ENCODE results near the gene GSTM2. TPM values are rescaled to one million over a fixed set of nuclear protein-coding genes. Genes with fewer than 3 reads are reported as not detected.

Gene GSTM2
- polyA plus RNA-seq, 10 donors: 118 to 193 (median 154) TPM

DNA sequence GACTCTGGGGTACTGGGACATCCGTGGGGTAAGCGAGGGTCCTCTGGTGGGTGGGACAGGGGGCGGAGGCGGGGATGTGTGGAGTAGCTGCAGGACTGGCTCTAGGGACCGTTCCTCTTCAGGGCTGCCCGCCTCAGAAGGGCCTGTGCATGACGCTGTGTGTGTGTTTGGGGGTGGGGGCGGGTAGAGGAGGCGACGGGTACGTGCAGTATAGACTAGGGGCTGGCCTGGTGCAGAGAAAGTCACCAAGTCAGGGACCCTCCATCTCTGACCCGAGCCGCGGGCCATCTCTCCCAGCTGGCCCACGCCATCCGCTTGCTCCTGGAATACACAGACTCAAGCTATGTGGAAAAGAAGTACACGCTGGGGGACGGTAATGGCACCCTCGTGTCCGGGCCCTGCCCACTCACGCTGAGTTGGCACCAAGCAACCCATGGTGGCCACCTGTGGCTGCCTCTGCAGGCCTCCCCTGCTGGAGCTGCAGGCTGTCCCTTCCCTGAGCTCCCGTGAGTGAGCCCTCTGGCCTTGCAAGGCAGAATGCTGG lies 44.5 kb downstream of the GSTM2 start:
- no peak for DNase-seq

DNA sequence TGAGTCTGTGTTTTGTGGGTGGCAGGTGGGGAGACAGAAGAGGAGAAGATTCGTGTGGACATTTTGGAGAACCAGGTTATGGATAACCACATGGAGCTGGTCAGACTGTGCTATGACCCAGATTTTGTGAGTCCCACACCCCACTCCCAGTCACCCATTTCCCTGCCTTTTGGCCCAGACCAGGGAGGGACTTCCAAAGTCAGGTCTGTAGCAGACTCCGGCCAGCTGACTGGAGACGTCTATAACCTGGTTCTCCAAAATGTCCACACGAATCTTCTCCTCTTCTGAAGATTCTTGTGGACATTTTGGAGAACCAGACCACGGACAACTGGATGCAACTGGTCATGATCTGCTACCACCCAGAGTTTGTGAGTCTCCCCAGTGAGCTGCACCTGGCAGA lies 45.8 kb downstream of the GSTM2 start:
- no peak for DNase-seq

DNA sequence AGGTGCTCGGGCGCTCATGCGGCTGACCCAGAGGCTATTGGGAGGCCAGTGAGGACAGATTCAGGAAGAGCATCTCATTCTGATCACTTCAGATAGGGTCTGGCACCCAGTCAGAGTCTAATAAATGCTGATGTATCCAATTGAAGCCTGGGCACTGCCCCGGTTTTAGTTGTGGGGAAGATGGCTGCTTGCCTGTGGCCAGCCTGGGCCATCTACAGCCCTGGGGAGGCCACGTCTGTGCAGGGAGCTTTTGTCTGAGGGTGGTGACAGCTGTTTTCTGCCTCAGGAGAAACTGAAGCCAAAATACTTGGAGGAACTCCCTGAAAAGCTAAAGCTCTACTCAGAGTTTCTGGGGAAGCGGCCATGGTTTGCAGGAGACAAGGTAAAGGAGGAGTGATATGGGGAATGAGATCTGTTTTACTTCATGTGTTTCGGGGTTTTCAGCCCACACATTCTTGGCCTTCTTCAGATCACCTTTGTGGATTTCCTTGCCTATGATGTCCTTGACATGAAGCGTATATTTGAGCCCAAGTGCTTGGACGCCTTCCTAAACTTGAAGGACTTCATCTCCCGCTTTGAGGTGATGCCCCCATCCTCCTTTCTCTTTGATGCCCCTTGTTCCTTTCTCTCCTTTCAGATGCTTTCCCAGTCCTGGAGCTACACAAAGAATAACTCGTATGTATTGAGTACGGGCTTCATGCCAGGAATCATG lies 47.0 kb downstream of the GSTM2 start:
- DNase-seq: no peak

DNA sequence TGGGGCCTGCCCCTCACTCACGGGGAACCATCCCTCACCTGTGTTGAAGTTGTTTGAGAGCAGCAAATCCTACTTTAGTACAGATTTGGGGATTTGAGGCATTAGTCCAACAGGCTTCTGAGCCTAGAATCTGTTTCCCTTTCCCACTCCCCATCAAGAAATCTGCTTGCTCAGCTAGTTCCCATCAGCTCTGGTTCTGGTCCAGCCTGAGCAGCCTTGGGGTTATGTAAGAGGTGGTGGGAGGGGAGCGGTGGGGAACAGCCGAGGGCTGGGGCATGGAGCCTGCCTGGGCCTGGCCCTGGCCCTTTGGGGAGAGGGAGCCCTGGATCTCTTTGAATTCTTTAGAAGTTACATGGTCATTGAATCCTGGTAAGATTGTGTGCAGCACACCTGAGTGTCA lies 48.3 kb downstream of the GSTM2 start:
- DNase-seq: no peak

DNA sequence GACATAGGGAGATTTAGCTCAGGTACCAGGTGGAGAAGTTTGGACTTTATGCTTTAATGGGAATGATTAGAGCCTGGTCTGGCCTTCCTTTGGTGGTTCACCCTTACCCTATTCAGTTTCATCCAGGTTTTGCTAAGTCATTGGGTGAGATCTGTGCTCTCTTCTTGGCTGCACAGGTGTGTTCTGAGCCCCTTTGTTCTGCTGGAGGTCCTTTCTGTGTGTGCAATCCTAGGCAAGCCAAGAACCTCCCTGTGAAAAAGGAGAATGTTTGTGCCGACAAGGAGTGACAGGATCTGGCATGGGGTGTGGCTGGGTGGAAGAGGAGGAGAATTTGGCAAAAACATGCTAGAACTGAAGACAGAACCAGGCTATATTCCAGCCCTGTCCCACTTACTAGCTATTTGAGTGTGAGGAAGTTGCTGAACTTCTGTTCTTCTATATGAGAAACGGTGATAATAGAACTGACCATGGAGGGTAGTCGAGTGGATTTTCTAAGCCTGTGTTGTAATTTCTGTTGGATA lies 48.8 kb downstream of the GSTM2 start:
- DNase-seq: no peak

DNA sequence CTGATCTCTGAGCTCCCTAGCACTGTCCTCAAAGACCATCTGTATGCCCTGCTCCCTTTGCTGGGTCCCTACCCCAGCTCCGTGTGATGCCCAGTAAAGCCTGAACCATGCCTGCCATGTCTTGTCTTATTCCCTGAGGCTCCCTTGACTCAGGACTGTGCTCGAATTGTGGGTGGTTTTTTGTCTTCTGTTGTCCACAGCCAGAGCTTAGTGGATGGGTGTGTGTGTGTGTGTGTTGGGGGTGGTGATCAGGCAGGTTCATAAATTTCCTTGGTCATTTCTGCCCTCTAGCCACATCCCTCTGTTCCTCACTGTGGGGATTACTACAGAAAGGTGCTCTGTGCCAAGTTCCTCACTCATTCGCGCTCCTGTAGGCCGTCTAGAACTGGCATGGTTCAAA lies 49.9 kb downstream of the GSTM2 start:
- DNase-seq: no peak

DNA sequence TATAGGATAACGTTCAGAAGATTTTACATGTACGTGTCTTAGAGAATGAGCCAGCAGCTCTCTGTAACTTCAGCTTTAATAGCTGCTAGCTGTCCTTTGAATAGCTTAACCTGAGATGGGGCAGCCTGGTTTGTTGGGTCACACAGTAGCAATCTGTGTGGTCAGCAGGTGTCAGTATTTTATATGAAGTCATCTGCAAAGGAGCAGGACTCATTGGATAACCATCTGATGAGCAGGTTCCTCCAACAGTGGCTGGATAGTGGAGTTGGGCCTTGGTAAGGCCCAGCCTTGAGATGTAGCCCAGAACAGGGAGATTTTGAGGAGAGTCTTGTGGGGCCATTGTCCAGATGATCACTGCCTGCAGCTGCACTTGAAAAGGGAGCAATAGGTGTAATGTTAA lies 50.6 kb downstream of the GSTM2 start:
- no peak for DNase-seq

DNA sequence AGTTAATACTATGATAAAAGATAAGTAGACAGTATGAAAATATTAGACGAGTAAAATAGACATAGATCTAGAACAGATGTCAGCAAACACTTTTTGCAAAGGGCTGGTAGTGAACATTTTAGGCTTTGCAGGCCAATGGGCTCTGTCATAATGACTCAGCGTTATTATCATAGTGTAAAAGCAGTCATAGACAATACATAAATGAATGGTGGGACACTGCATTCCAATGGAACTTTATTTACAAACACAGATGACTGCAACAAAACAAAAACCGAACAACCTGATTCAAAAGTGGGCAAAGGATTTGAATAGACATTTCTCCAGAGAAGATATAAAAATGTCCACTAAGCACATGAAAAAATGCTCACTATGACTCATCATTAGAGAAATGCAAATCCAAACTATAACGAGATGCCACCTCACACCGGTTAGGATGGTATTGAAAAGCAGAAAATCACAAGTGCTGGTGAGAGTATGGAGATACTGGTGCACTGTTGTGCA lies 51.5 kb downstream of the GSTM2 start:
- DNase-seq: no peak

DNA sequence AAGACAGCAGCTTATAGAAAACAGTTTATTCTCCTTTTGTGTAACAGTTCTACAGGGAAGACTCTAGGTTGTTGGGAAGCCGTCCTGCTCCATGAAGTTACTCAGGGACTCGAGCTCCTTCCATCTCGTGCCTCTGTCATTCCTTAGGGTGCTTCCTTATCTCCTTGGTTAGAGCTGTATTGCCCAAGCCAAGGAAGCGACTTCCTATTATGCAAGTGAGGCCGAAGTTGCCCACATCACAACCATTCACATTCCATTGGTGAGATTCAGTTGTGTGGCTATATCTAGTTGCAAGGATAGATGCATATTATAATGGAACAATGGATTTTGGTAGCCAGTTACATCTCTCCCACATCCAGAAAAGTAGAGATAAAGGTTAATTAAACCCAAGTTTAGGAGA lies 53.2 kb downstream of the GSTM2 start:
- no peak for DNase-seq

DNA sequence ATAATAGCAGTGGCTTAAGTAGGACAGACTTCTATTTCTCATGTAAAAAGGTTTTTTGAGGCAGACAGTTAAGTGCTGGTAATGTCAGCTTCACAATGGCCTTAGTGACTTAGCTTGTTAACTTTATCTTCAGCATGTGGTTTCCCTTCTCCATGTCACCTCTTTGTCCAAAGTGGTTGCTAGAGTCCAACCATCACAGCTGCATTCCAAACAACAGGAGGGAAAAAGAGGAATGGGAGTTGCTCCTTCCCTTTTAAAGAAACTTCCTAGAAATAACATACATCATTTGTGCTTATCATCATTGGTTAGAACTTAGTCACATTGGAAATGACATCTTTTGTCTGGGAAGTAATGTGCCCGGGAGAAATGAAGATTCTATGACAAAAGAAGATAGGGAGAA lies 54.1 kb downstream of the GSTM2 start:
- DNase-seq: no peak

DNA sequence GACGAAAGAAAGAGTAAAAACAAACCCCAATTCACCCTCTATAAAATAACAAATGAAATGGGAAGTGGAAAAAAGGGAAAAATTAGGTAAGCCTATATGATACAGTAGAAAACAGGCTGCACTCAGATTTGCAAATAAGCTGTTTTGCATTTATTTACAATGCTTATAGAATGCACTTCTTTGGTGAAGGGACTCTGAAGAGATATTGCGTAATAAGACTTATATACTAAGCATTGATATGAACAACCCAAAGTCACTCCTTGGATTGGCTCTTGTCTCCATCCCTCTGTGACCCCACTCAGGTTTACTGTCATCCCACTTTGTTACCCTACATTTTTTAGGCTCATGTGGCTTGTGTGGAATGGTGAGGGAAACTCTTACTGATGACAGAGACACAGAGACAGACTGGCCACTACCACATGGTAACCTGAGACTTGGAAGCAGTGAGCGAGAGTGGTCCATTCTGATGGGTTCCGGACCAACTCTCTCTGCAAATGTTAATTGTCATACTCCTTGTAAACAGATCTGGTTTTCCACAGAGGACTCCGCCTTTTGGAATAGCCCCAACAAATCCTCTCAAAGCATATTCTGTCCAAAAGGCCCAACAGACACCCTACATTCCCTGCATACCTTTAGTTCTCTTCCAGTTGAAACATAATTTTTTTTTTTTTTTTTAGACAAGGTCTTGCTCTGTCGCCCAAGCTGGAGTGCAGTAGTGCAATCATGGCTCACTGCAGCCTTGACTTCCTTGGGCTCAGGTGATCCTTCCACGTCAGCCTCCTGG lies 55.2 kb downstream of the GSTM2 start:
- no peak for DNase-seq

Other genes with a start within 250 kb of the GSTM2 start
- gene PSMA5, start 241.6 kb upstream of the GSTM2 start, polyA plus RNA-seq (ENCODE audit: insufficient read length in 10 of 10): 10 to 100 TPM; 61.8 to 90.0 (median 69.1) TPM
- gene SYPL2, start 201.5 kb upstream of the GSTM2 start, polyA plus RNA-seq (ENCODE audit: insufficient read length in 10 of 10): 100 to 1,000 TPM in 9 of 10 donors, 10 to 100 TPM in 1; 90.2 to 305 (median 215) TPM
- gene ATXN7L2, start 184.2 kb upstream of the GSTM2 start, polyA plus RNA-seq (ENCODE audit: insufficient read length in 10 of 10): 10 to 100 TPM; 11.8 to 32.9 (median 20.8) TPM
- gene CYB561D1, start 174.0 kb upstream of the GSTM2 start, polyA plus RNA-seq (ENCODE audit: insufficient read length in 10 of 10): 10 to 100 TPM in 4 of 10 donors, 1 to 10 TPM in 6; 6.2 to 12.4 (median 9.2) TPM
- 10 to 100 TPM in 6 of 10 donors, 1 to 10 TPM in 4; 8.8 to 16.9 (median 10.7) TPM for gene AMIGO1, start 158.3 kb upstream of the GSTM2 start, polyA plus RNA-seq (ENCODE audit: insufficient read length in 10 of 10)
- gene GPR61, start 128.2 kb upstream of the GSTM2 start, polyA plus RNA-seq (ENCODE audit: insufficient read length in 10 of 10): 1 to 10 TPM in 9 of 10 donors, under 1 TPM in 1; 0.95 to 2.4 (median 1.6) TPM
- 1 to 10 TPM; 6.7 to 9.7 (median 8.2) TPM for gene GNAI3, start 119.4 kb upstream of the GSTM2 start, polyA plus RNA-seq (ENCODE audit: insufficient read length in 10 of 10)
- gene GNAT2, start 48.4 kb upstream of the GSTM2 start, polyA plus RNA-seq (ENCODE audit: insufficient read length in 10 of 10): under 1 TPM in 1 of 10 donors, not detected in 9; 0.19 TPM
- 10 to 100 TPM; 26.0 to 41.4 (median 34.1) TPM for gene AMPD2, start 48.2 kb upstream of the GSTM2 start, polyA plus RNA-seq (ENCODE audit: insufficient read length in 10 of 10)
- 10 to 100 TPM; 12.9 to 25.9 (median 20.7) TPM for gene GSTM4, start 12.0 kb upstream of the GSTM2 start, polyA plus RNA-seq (ENCODE audit: insufficient read length in 10 of 10)
- 10 to 100 TPM in 4 of 10 donors, 1 to 10 TPM in 2, under 1 TPM in 3, not detected in 1; 0.28 to 59.1 (median 1.2) TPM for gene GSTM1, start 19.8 kb downstream of the GSTM2 start, polyA plus RNA-seq (ENCODE audit: insufficient read length in 10 of 10)
- gene GSTM5, start 44.2 kb downstream of the GSTM2 start, polyA plus RNA-seq (ENCODE audit: insufficient read length in 10 of 10): 10 to 100 TPM in 7 of 10 donors, 1 to 10 TPM in 3; 7.3 to 42.1 (median 13.7) TPM
- 10 to 100 TPM; 33.5 to 57.6 (median 43.2) TPM for gene GSTM3, start 73.0 kb downstream of the GSTM2 start, polyA plus RNA-seq (ENCODE audit: insufficient read length in 10 of 10)
- under 1 TPM in 1 of 10 donors, not detected in 9; 0.19 TPM for gene EPS8L3, start 95.9 kb downstream of the GSTM2 start, polyA plus RNA-seq (ENCODE audit: insufficient read length in 10 of 10)
- 10 to 100 TPM in 4 of 10 donors, 1 to 10 TPM in 6; 7.0 to 13.9 (median 9.3) TPM for gene CSF1, start 242.8 kb downstream of the GSTM2 start, polyA plus RNA-seq (ENCODE audit: insufficient read length in 10 of 10)

All from muscle of back (tissue), 11 donors.